H1 (cell line): Measurements from ENCODE around the gene FAM149A. TPM values are rescaled to one million over a fixed set of nuclear protein-coding genes. Genes with fewer than 3 reads are reported as not detected.

Source experiments
- BRCA1 ChIP-seq: IDR thresholded peaks from 2 replicates; pipeline ENCODE4 v1.6.1; 2012; ENCODE audit warnings: low read depth, low read length, improper control_type of control experiment
- CHD7 ChIP-seq: fragments of 300-600 bp; sonication (generic); IDR thresholded peaks from 2 replicates; pipeline ENCODE4 v1.7.1; 2012; ENCODE audit warnings: low read length, moderate library complexity, mild to moderate bottlenecking, inconsistent platforms; ENCODE audit not compliant: insufficient replicate concordance
- E2F6 ChIP-seq: IDR thresholded peaks from 2 replicates; pipeline ENCODE4 v1.6.1; 2012; ENCODE audit warnings: inconsistent platforms
- POLR2A ChIP-seq, 2 experiments: IDR thresholded peaks; 1 replicate in 1 of 2; 2 replicates in 1 of 2; pipeline ENCODE4 v1.6.1; 2011; ENCODE audit warnings: low read depth in 2 of 2, low read length in 2 of 2, mild to moderate bottlenecking in 2 of 2; ENCODE audit errors: control extremely low read depth in 1 of 2
- RAD21 ChIP-seq, 2 experiments: IDR thresholded peaks in 1 of 2; conservative IDR thresholded peaks in 1 of 2; 2 replicates each; pipeline ENCODE4 v1.6.1; 2011; ENCODE audit warnings: low read depth in 2 of 2, low read length in 2 of 2, improper control_type of control experiment in 1 of 2, inconsistent platforms in 1 of 2, mild to moderate bottlenecking in 1 of 2, moderate library complexity in 1 of 2
- RNF2 ChIP-seq: fragments of 200-900, 300-1000 bp; sonication (generic); IDR thresholded peaks from 2 replicates; pipeline ENCODE4 v1.7.1; 2016; ENCODE audit warnings: borderline replicate concordance, low read depth, mild to moderate bottlenecking, antibody characterized with exemption, low read length; ENCODE audit not compliant: poor library complexity, severe bottlenecking; ENCODE audit errors: missing control alignments
- SAP30 ChIP-seq: fragments of 300-600 bp; sonication (generic); IDR thresholded peaks from 2 replicates; pipeline ENCODE4 v1.7.1; 2012; ENCODE audit warnings: low read length, moderate library complexity, mild to moderate bottlenecking, inconsistent platforms; ENCODE audit not compliant: insufficient read depth, insufficient replicate concordance
- TAF1 ChIP-seq: IDR thresholded peaks from 2 replicates; pipeline ENCODE4 v1.6.1; 2011; ENCODE audit warnings: mild to moderate bottlenecking, low read depth, low read length
- TEAD4 ChIP-seq: IDR thresholded peaks from 2 replicates; pipeline ENCODE4 v1.6.1; 2012; ENCODE audit warnings: low read depth, low read length, inconsistent platforms, mixed read lengths
- polyA plus RNA-seq, 7 experiments: library from polyadenylated mRNA; depleted of rRNA in 3 of 7; stranded (reverse) in 5 of 7; unstranded in 2 of 7; fragments of >200 nt in 5 of 7; fragments of 200-250 nt in 2 of 7; gene quantifications; 1 replicate in 5 of 7; 2 replicates in 1 of 7; 4 replicates in 1 of 7; pipeline versions ENCODE4 v1.2.1 to v1.2.3, GENCODE V29; 2011 to 2013; ENCODE audit warnings: missing spikeins in 2 of 7, mixed read lengths in 2 of 7
- total RNA-seq: library from RNA; stranded (reverse); fragmentation: NEBNext Ultra II Directional; extraction: Animal tissue kit (Norgen Biotek cat#: 25700); gene quantifications from 2 replicates; pipeline ENCODE4 v1.2.1, GENCODE V29; 2021

The FAM149A gene
- total and polyA plus RNA-seq, 2 of the 8 experiments (the other 6 are each of a cell fraction or from before 2014, with no cell fraction given), result 6.1 to 8.5 TPM

GRCh38 chr4:186078981-186079638, 25.4 kb upstream of the FAM149A start (continued):
- TF ChIP-seq CHD7, result no peak
- TF ChIP-seq TAF1, result no peak
- no peak for TF ChIP-seq RNF2
- TF ChIP-seq E2F6, result 0 out of 2 replicates have a peak, but pooled peaks have one; percentile 19
- no peak for TF ChIP-seq TEAD4
- peak; percentile 20 to 21; a peak in 1 of 4 replicates for TF ChIP-seq RAD21 (IDR thresholded peaks at IDR 0.05 in 1 of 2, conservative IDR thresholded peaks at IDR 0.05 in 1 of 2; ENCODE audit: low read depth in 2 of 2, low read length in 2 of 2)
- TF ChIP-seq BRCA1, result no peak
- no peak for TF ChIP-seq POLR2A (IDR thresholded peaks at IDR 0.05; ENCODE audit: control extremely low read depth in 1 of 2, low read depth in 2 of 2, low read length in 2 of 2)
- no peak for TF ChIP-seq SAP30
